Lower leg skin (tissue), 3 donors: ENCODE results near the gene AP5Z1.

Experiments
- POLR2A ChIP-seq, 2 donors: fragments of 450-650 bp; IDR thresholded peaks; one replicate each; pipeline ENCODE4 v1.6.1; 2016 to 2017; ENCODE audit warnings: antibody characterized with exemption in 2 of 2, mild to moderate bottlenecking in 1 of 2, moderate library complexity in 1 of 2
- TF ChIP-seq, protein P1 (sequence below), 3 donors: fragments of 450-650 bp; IDR thresholded peaks; one replicate each; pipeline ENCODE4 v1.5.1; 2016; ENCODE audit warnings: antibody characterized with exemption in 3 of 3, mild to moderate bottlenecking in 3 of 3, moderate library complexity in 2 of 3

DNA sequence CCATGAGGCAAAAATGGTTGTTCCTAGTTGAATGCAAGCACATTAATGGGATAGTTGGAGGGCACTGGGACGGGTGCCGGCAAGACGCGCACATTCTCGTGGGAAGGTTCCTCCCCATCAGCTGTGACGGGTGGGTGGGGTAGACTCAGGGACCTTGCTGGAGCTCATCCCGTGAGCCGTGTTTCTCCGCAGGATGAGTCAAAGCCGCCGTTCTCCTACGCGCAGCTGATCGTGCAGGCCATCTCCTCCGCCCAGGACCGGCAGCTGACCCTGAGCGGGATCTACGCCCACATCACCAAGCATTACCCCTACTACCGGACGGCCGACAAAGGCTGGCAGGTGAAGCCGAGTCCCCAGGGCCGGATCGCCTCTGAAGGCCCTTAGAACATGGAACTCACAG, 20.4 kb upstream of the AP5Z1 start:
- TF ChIP-seq, protein P1, sequence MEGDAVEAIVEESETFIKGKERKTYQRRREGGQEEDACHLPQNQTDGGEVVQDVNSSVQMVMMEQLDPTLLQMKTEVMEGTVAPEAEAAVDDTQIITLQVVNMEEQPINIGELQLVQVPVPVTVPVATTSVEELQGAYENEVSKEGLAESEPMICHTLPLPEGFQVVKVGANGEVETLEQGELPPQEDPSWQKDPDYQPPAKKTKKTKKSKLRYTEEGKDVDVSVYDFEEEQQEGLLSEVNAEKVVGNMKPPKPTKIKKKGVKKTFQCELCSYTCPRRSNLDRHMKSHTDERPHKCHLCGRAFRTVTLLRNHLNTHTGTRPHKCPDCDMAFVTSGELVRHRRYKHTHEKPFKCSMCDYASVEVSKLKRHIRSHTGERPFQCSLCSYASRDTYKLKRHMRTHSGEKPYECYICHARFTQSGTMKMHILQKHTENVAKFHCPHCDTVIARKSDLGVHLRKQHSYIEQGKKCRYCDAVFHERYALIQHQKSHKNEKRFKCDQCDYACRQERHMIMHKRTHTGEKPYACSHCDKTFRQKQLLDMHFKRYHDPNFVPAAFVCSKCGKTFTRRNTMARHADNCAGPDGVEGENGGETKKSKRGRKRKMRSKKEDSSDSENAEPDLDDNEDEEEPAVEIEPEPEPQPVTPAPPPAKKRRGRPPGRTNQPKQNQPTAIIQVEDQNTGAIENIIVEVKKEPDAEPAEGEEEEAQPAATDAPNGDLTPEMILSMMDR (IDR thresholded peaks at IDR 0.05) = no peak
- no peak for TF ChIP-seq POLR2A (IDR thresholded peaks at IDR 0.05)
